ENCODE measurements around the gene MAU2.

DNA sequence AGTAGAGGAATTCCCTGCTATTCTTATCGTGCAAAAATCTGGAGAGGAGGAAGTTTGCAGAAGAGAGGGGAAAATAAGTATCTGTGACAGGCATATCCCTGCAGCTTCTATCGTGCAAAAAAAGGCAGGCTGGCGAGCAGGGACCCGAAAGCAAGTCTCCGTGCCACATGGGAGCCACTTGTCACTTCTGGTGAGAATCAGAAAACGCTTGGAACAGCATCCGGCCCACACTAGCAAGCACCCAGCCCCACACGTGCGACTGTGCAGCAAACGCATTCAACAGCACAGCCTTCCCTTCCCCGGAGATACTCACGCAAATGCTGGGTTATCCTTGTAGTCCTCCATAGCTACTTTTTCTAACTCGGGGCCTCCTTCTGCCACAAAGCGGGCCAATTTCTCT is 17.2 kb upstream of the MAU2 start:
- TF ChIP-seq GATA3 (IDR thresholded peaks at IDR 0.05; ENCODE audit: low read depth, low read length) (no peak), GATA2 (IDR thresholded peaks at IDR 0.05; ENCODE audit: low read depth, low read length) (no peak)
